HK-2 (cell line): Measurements from ENCODE around the gene HSPA4.

Experiments
- DNase-seq: peaks from one replicate; pipeline ENCODE4 v3.0.0-alpha.2; 2018; ENCODE audit not compliant: unreplicated experiment

Gene HSPA4

DNA sequence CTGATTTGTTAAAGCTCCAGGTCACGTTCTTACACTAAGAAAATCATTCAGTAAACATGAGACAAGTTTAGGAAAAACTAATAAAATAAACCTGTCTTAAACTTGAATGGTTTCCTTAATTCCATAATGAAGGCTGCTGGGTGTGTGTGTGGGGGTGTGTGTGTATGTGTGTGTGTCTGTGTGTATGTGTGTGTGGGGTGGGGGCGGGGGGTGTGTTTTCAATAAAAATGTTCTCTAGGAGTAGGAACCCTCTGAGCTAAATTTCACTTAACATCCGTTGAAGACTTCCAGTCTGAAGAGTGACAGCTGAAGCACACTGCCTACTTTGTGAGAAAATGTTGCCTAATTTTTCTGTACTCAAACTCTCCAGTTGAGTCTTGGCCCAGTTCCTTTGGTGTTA lies 54.5 kb downstream of the HSPA4 start:
- DNase-seq: no peak

DNA sequence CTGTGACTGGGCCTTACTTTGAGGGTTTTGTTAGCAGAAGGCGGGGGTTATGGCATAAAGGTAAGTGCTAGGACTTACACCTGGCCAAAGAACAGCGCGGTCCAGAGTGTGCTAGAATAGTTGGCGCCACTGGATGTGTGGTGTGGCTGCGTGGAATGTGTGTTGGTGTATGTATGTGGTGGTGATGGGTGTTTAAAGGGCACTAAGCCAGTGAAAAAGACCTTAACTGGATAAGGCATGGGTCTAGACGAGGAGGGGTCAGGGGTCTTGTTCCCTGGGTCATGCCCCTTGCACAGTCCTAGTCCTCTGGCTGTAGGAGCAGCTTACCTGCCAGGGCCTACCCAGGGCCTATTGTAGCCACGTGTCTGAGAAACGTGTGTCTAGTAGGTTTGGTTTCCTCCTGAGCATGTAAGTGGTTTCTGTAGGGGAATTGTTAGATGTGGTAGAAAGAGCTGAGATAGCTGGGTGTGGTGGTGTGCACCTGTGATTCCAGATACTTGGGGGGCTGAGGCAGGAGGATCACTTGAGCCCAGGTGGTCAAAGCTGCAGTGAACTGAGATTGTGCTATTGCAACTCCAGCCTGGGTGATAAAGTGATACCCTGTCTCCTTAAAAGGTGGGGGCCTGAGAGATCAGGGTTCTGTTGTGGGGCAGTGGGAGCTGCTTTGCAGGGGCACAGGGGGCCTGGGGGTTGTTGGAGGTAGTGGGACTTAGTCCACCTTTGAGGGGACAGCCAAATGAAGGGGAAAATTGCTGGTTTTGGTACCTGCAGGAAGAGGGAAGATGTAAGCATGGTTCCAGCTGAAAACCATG lies 55.2 kb downstream of the HSPA4 start:
- DNase-seq: no peak

DNA sequence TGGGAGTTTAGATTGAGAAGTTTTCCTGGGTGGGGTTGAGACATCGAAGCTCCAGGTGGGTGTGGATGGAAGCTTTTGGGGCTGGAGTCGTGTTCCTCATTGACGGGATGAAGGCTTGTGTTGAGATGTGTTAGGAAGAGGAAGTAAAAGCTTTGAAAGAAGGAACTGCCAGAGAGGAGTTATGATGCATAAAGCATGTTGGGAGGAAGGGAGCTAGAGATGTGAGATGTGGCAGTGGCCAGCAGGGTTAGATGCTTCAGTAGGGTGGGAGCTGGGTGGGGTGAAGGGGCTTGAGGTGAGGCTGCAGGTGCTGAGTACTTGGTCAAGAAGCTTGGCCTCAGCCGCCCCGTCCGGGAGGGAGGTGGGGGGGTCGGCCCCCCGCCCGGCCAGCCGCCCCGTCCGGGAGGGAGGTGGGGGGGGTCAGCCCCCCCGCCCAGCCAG lies 56.7 kb downstream of the HSPA4 start:
- no peak for DNase-seq

DNA sequence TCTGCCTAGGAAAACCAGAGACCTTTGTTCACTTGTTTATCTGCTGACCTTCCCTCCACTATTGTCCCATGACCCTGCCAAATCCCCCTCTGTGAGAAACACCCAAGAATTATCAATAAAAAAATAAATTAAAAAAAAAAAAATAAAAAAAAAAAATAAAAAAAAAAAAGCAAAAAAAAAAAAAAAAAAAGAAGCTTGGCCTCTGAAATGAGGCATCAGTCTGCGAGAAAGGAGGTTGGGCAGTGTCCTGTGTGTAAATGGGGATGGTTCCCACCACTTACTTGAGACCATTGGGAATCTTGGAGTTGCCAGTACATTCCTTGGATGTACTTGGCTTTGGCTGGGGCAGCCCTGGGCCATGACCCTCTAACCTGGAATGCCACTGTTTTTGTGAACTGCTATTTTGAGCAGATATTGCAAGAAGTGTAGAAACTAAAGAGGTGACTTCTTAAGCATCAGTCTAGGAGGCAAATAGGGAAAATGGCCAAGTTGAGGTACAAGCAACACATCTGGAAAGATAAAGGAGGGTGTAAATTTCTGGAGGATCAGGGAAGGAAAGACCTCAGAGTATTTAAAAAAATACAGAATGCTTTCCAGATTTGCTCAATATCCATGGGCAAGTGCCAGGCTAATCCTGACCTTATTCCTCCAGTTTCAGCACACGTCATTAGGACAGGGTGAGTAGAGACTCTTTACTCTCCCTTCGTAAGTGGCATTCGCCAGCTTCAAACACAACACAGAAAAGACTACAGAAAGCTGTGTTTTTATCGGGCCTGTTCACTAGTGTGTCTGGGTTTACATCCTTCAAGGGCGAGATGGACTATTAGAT lies 58.1 kb downstream of the HSPA4 start:
- no peak for DNase-seq

DNA sequence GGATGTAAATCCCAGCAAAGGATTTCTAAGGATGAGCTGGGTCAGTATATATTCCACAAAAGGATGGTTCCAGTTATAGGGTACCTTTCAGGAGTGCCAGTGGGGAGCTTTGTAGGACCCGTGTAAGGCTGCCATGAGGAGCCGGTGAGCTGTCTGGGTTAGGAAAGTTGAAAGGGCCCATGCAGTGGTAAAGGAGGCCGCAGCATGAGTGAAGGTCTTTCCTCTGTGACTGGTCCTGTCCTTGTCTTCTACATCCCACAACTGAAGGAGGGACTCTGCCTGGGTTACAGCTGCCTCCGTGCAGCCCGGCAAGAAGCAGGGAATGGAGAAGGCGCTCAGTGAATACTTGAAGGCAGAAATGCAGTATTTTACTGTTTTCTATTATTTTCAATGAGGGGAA lies 58.9 kb downstream of the HSPA4 start:
- DNase-seq: no peak

DNA sequence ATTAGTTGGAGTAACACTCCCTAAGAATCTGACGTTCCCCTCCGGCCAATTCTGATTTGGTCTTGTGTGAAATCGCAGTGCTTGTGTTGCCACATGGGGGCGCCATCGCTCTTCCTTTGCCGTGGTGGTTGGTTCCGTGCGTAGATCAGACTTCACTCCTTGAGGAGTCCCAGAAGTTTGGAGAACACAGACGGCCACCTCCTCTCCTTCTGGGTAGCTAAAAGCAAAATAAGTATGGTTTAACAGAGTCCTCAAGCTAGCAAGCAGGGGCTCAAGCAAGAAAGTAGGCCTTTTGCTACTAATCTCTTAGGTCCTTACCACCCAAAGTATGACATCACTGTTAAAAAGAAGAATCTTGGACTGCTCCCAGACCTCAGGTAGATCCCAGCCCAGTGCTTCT lies 59.5 kb downstream of the HSPA4 start:
- DNase-seq: peak; percentile 71

DNA sequence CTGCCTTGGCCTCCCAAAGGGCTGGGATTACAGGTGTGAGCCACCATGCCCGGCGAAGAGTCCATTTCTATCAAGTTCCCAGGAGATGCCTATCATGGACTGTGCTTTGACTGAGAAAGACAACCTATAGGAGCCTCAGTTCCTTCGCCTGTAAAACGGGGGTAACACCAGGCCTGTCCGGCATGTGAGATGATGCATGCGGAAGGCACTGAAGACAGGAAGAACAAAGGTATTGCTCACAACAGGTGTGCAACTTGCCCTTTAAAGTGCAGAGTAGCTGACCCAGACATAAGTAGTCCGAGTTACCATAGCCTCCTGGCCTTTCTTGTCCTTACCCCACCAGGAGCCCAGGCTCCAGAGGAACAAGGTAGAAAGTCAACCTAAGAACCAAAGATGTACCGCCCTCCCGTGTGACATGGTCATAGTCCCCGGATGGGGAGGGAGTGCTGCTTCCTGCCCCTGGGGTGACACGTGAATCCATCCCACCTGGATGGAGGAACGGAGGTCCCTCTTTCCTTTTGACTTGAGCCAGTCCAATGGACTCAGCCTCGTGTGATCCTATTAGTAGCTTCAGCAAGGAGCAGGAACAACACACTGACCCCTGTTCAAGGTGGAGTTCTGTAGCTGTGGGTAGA lies 60.3 kb downstream of the HSPA4 start:
- no peak for DNase-seq

DNA sequence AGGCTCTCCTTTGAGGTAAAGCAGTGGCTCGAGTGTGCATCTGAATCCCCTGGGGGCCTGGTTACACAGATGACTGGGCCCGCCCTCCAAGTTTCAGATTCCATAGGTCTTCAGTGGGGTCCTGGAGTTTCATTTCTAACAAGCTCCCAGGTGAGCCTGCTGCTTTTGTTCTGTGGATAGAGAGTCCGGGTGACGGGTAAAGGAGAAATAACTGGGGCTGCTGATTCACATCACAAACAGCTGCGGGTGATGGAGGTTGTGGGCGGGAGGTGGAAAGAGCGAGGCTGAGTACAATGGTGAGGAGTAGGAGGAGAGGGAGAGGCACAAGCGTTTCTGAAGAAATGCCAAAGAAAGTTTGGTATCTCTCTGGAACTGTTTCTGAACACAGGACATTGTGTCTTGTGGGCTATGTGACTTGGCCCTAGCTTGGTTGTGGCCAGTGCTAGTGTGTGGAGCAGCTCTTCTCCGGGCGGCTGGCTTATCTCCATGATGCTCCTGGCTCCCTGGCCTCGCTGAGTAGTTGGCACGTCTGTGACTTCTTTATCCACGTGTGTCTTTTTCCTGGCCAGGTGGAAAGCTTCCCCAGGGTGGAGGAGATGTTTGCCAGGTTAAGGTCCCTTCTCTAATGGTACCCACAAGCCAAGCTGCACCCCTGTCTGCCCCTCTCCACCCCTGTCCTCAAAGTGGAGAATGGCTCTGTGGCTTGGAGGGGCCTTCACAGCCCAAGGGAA lies 61.7 kb downstream of the HSPA4 start:
- DNase-seq: no peak

DNA sequence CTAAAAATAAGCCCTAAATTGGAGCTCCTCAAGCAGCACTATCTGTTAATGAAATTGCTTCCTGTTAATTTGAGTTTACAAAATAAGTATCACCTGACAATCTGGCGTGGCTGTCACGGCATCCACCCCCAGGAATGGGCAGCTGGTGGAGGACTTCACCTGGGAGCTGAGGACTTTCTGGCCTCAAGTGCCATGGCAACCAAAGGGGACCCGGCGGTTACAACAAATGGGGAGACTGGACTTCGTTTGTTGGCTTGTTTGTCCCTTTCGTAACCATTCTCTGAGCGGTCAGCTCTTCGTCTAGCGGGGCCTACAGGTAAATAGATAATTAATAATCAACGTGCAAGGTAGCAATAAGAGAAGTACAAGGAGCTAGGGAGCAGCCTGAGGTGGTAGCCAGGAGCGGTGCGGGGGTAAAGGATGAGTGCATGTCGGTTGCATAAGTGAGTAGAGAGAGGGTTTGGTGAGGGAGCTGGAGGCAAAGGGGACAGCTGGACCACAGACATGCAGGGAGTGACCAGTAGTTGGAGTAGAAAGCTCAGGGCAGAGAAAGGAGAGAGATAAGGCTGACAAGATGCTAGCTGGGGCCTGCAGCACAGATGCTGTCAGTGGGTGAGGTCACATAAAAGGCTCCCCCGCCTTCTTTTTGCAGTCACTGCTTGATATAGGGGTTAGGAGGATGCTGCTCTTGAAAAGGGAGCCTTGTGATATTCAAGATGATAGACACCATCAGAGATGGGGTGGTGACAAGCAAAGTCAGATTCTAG lies 62.5 kb downstream of the HSPA4 start:
- DNase-seq: no peak

DNA sequence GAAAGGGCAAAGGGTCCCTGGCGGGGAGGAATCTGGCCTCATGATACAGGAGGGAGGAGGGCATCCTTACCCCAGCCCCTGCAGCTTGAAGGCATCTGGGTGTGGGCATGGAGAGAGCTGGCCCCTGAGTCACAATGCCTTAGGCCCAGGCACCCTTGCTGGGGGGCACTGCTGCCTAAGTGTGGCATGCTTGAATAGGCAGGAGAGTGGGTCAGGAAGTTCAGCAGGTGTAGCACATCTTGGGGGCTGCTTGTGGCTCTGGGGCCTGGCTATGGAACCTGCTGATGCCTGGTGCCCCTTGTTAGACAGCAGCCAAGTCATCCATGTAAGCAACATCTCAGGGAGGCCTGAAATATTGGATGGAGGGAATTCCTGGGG lies 63.1 kb downstream of the HSPA4 start:
- DNase-seq: no peak

DNA sequence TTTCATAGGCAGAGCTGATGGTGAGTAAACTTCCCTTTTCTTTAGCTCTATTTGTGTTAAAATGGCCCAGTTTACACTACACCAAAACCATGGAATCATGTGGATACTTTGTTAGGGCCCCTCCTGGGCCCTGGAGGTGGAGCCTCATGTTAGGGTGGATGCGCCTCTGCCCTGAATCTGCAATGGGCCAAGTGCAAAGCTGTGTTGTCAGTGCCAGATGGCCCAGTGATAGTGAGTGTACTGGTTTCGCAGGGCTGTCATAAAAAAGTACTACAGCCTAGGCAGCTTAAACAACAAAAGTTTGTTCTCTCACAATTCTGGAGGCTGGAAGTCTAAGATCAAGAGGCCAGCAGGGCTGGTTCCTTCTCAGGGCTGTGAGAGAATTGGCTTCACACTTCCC lies 64.8 kb downstream of the HSPA4 start:
- no peak for DNase-seq

DNA sequence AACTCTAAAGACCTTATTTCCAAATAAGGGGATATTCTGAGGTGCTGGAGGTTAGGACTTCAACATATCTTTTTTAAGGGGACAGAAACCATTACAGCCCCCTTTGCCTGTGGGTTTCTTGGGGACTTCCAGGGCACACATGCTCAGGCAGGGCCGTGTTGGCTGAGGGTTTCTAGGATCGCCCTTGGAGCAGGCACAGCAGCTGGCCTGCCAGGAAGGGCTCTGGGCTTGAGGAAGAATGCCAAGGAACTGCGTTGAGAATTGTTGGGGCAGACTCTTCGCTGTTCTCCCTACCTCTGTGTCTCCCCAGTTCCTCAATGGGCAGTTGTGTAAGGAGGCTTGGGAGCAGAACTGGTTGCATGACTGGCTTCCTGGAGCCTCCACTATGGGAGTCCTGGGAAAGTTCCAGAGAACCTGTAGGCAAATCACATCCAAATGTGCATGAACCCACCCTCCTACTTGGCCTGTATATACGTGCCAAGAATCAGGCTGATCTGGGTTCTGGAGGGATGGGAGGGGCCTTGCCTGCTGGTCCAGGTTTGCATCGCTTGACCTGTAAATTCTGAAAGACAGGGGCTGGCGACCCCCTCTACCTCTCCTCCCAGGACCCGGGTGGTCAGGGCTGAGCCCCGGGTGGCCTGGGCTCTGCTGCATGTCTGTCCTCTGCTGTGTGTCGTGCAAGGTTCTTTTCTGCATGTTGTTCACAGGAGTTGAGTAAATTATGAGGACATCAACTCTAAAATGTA lies 65.5 kb downstream of the HSPA4 start:
- no peak for DNase-seq

DNA sequence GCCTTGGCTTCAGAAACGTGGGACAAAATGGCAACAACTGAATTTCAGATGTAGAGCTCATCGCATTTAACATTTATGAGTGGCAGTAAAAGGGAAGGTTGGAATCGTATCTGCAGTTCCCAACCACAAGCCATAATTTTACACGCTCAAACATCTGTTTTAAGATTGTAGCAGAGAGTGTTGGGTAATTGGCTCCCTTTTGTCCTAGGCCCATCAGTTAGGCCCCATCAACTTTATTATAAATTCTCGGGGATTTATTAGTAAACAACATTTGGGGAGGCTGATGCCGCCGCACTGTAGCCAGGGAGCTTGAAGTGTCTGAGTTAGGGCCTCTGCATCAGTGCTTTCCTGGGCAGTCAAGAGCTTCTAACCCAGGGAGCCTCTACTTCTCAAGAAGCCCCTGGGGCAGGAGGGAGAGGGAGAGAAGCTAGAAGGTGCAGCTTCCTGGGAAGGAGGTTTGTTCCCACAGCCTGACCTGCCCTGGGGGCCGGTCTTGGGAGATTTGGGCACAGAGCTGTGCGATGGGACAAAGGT lies 66.2 kb downstream of the HSPA4 start:
- DNase-seq: no peak

DNA sequence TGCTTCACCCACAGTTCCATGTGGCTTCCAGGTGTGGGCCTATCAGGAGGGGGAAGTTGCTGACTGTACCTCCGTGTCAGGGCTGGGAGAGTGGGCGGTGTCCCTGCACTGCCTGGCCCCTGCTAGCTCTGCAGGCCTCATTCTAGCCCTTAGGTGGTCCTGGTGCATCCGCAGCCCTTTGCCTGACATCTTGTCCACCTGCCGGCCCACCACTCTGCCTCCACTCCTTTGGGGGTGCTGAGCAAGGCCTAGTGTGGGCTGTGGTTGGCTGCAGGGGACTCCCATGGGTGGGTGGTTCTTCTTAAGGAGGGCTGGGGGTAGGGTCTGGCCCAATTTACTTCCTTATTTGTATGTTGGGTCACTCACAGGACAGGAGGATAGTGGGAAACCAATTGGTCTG lies 66.9 kb downstream of the HSPA4 start:
- no peak for DNase-seq

DNA sequence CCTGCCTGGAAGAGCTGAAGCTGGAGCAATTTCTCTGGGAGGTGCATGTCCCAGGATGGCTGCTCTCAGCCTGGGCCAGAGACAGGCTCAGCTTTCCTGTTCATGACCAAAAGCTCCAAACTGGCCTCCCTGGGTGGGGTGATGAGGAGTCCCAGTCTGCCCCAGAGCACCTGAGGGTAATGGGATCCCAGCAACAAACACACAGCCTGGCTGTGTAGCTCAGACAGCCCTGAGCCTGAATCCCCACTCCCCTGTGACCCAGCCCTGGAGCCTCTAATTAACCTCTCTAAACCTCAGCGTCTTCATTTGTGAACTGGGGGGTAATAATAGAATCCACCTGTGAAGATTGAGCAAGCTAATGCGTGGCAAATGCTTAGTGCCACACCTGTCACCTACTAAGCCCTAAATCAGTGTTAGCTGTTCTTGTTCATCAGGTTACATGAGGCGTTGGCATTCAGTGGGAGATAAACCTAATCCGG lies 67.5 kb downstream of the HSPA4 start:
- DNase-seq: no peak

DNA sequence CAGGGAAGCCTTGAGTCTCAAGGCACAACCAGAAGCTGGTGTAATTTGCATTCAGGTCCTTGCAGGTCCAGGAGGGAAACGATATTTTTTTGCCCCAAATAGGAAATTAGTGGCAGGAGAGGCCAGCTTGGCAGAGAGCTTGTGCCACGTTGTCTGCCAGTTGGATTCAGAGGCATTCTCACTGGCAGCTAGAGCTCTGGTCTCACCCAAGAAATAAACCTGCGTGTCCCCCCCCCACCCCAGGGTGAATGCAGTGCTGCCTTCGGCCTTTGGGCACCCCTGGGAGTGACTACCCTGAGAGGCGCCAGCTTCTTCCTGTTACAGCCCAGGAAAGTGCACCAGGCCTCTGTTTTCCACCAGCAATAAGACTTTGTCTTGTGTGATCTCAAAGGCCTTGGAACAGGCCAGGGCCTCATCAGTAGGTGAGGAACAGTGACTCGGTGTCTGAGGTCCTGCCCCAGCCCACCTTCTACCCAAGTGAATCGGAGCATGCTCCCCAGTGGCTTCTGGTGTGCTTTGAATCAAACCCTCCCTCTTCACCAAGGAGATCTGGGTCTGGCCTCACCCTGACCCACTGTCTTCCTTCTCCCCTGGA lies 68.4 kb downstream of the HSPA4 start:
- DNase-seq: no peak

DNA sequence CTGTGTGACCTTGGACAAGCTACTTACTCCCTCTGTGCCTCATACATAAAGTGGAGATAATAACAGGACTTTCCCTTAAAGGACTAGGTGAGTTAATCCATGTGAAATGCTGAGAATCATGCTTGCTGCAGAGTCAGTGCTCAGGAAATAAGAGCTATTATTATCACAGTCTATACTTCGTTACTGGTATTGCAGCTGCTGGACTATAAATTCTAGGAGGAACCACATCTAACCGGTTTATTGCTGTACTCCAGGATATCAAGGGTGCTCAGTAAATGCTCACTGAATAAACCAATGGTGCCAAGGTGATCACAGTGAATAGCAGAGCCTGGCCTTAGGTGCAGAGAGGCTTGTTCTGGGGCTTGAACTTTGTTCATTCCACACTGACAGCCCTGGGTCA lies 69.3 kb downstream of the HSPA4 start:
- no peak for DNase-seq

DNA sequence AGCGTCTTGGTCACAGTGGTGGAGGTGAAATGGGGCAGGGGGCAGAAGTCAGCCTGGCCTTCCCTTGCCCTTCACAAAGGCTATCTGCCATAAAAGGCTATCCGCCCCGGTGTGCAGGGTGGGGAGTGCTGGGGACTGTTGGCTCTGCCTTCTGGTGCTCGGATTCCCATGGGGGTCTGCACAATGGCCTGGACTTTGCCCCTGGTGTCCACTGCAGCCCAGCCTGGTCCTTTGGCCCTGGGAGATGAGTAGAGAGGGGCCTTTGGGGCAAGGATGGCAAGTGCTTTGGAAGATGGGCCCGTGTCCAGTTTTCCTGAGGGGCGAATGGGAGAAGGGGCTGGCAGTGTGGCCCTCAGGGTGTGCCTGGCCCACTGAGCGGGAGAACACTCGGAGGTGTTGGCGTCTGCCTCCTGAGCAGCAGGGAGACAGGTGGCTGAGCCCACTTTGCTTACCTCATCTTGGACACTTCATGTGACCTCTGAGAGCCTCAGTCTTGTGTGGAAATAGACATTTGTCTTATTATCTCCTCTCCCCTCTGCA lies 69.9 kb downstream of the HSPA4 start:
- no peak for DNase-seq

DNA sequence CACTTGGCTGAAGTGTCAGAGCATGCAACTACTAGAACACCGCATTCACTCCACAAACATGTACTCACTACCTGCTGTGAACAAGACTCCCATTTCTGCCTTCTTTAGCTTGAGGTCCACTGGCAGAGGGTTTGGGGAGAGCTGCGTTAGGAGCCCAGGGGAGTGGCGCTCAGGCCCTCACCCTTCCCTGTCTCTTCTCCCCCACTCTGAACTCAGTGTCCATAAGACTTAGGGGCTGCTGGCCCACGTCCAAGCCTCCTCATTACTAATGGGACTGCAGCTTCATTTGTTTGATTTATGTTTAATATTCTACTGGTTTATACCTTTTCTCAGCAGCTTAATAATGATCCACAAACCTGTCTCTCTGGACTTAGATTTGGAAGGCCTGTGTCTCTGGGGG lies 70.9 kb downstream of the HSPA4 start:
- DNase-seq: no peak
